ENCODE results near the gene RPLP2.

- no peak for TF ChIP-seq EZH2 (IDR thresholded peaks at IDR 0.05; ENCODE audit: low read depth)
- TF ChIP-seq CTCF (conservative IDR thresholded peaks at IDR 0.05), result no peak
Measured at GRCh38 chr11:819129-819931, 9.6 kb downstream of the RPLP2 start.
